Measurements from ENCODE around the gene TNFSF10. TPM values are rescaled to one million over a fixed set of nuclear protein-coding genes. Genes with fewer than 3 reads are reported as not detected.
"Not testable (repeated sequence)": the region's sequence is repeated elsewhere in the genome, so short reads cannot be mapped to it uniquely, and the experiment has no call there.

TNFSF10 gene
- total RNA-seq, 6 experiments from 2014 or later = 0.17 to 0.31 (median 0.28) TPM; not detected in 3

DNA sequence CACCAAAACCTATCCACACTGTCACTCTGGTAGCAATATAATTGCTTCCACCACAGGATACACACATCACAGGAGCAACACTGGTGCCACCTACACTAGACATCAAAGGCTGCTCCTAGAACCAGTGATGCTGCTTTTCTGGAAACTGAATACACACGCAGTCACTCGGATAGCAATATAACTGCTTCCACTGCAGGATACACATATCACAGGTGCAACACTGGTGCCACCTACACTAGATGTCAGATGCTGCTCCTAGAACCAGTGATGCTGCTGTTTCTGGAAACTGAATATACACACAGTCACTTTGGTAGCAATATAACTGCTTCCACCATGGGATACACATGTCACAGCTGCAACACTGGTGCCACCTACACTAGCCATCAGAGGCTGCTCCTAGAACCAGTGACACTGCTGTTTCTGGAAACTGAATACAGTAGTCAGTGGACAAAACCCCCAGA, 6.9 kb upstream of the TNFSF10 start:
- H3K27me3 Mint-ChIP-seq (ENCODE audit: insufficient read depth) = peaks cover 4% of the 10 kb centered on the region

DNA sequence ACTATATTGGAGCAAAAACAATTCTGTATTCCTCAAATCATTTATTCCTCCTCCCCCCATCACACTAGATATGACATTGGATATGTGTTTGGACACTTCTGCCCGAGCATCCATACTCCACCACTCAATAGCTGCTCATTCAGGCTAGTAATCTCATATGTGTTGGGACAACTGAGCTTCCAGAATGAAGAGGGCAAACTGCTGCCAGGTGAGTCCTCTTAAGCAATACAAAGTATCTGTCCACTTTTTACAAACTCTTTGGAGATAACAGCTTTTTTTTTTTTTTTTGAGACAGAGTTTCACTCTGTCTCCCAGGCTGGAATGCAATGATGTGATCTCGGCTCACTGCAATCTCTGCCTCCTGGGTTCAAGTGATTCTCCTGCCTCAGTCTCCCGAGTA, 5.4 kb upstream of the TNFSF10 start:
- peaks cover 4% of the 10 kb centered on the region for H3K27me3 Mint-ChIP-seq (ENCODE audit: insufficient read depth)
- no peak overlapping the region for H3K27ac Mint-ChIP-seq
- TF ChIP-seq, protein P1, sequence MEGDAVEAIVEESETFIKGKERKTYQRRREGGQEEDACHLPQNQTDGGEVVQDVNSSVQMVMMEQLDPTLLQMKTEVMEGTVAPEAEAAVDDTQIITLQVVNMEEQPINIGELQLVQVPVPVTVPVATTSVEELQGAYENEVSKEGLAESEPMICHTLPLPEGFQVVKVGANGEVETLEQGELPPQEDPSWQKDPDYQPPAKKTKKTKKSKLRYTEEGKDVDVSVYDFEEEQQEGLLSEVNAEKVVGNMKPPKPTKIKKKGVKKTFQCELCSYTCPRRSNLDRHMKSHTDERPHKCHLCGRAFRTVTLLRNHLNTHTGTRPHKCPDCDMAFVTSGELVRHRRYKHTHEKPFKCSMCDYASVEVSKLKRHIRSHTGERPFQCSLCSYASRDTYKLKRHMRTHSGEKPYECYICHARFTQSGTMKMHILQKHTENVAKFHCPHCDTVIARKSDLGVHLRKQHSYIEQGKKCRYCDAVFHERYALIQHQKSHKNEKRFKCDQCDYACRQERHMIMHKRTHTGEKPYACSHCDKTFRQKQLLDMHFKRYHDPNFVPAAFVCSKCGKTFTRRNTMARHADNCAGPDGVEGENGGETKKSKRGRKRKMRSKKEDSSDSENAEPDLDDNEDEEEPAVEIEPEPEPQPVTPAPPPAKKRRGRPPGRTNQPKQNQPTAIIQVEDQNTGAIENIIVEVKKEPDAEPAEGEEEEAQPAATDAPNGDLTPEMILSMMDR (IDR thresholded peaks at IDR 0.05) = no peak
- H3K36me3 Mint-ChIP-seq (ENCODE audit: low read depth) = no peaks in the 10 kb centered on the region
- H3K4me1 Mint-ChIP-seq (ENCODE audit: low read depth) = peaks cover 22% of the 10 kb centered on the region
- H3K9me3 Mint-ChIP-seq = no peaks in the 10 kb centered on the region
- DNase-seq = no peak
- no peak overlapping the region for H3K4me3 Mint-ChIP-seq

More for the DNA sequence above, 6.9 kb upstream of the TNFSF10 start:
- Mint-ChIP-seq H3K27ac (no peak overlapping the region), H3K9me3 (no peaks in the 10 kb centered on the region), H3K36me3 (ENCODE audit: low read depth) (no peaks in the 10 kb centered on the region), H3K4me3 (no peak overlapping the region), H3K4me1 (ENCODE audit: low read depth) (peaks cover 7% of the 10 kb centered on the region)
- DNase-seq = no peak
- TF ChIP-seq, protein P1 (IDR thresholded peaks at IDR 0.05) = no peak

DNA sequence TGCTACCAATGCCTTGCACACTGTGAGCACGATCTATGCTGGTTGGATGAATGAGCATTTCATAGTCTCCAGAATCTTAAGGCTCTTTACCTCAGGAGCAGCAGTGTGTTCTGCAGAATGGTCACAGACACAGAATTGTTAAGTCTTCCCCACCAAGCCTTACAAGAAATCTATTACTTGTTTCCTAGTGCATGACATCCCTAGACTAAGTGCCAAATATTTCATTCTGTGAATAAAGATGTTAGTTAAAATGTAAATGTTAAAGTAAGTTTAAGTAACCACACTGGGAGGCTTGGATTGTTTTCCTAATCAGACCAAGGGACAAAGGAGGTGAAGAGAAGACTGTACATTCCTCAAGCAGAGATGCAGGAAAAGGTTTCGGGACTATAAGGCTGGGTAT, 4.1 kb upstream of the TNFSF10 start:
- no peaks in the 10 kb centered on the region for H3K9me3 Mint-ChIP-seq
- DNase-seq = no peak
- TF ChIP-seq, protein P1 (IDR thresholded peaks at IDR 0.05) = no peak
- no peaks in the 10 kb centered on the region for H3K36me3 Mint-ChIP-seq (ENCODE audit: low read depth)
- no peak overlapping the region for H3K27ac Mint-ChIP-seq
- H3K4me3 Mint-ChIP-seq = no peak overlapping the region
- H3K27me3 Mint-ChIP-seq (ENCODE audit: insufficient read depth) = peaks cover 4% of the 10 kb centered on the region
- peaks cover 31% of the 10 kb centered on the region for H3K4me1 Mint-ChIP-seq (ENCODE audit: low read depth)

DNA sequence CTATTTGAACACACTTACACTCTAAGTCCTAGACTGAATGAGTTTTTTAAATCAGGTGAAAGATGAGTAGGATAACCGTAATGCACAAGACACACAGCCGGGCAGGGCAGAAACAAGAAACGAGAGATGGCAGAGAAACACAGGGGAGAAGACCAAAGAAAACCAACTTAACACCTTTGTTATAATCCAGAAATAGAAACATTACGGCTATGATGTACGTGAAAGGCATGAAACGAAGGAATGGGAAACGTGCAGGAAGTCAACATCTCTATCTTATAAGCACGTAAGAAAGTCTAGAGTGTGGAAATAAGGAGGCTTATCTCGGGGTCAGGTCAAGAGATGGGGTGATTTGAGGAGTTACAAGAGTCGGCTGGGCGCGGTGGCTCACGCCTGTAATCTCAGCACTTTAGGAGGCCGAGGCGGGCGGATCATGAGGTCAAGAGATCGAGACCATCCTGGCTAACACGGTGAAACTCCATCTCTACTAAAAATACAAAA, 1.9 kb upstream of the TNFSF10 start:
- no peak for DNase-seq
- H3K36me3 Mint-ChIP-seq (ENCODE audit: low read depth) = no peaks in the 10 kb centered on the region

DNA sequence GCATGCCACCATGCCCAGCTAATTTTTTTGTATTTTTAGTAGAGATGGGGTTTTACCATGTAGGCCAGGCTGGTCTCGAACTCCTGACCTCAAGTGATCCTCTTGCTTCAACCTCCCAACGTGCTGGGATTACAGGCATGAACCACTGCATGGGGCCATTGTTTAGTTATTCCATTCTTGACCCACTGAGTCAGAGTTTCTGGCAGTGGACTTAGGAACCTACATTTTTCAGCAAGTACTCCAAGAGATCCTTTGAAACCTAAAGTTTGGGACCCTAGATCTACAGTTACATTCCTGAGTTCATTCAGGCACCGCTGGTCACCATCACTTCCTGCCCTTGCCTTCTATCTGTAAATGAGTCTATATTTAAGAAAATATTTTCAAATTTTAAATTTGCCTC, 1.4 kb upstream of the TNFSF10 start:
- peak; percentile 39 for DNase-seq
- Mint-ChIP-seq H3K9me3 (no peaks in the 10 kb centered on the region), H3K27ac (peak overlapping the region; percentile 46; the same call in 1 of the 2 replicates)

More for the DNA sequence above, 1.9 kb upstream of the TNFSF10 start:
- Mint-ChIP-seq H3K4me3 (no peak overlapping the region), H3K9me3 (no peaks in the 10 kb centered on the region), H3K27me3 (ENCODE audit: insufficient read depth) (peaks cover 4% of the 10 kb centered on the region), H3K4me1 (ENCODE audit: low read depth) (peaks cover 40% of the 10 kb centered on the region), H3K27ac (no peak overlapping the region)
- TF ChIP-seq, protein P1 (IDR thresholded peaks at IDR 0.05) = no peak

DNA sequence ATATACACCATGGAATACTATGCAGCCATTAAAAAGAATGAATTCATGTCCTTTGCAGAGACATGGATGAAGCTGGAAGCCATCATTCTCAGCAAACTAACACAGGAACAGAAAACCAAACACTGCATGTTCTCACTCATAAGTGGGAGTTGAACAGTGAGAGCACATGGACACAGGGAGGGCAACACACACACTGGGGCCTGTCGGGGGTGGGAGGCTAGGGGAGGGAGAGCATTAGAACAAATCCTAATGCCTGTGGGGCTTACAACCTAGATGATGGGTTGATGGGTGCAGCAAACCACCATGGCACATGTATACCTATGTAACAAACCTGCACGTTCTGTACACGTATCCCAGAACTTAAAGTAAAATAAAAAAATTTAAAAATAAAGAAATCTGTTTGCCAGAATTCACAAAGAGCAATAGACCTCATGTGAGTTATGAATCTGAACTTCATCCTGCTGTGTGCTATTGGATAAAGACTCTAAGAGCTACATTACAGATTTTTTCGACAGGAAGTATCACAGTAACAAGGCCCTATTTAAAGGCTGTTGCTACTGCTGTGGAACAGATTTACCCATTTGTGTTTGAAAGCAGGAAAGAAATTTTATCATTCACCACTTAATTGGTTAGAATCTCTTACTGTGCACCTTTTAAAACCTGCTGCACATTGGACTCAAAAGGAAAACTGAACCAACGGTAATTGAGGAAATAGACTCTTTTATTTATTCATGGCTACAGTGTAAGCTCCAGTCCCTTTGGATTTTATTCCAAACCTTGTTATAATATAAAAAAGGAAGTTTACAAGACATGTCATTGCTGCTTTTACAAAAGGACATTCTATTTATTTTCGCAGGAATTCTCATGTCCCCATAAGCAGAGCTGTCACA, 1.1 kb downstream of the TNFSF10 start:
- H3K27me3 Mint-ChIP-seq (ENCODE audit: insufficient read depth); H3K36me3 Mint-ChIP-seq (ENCODE audit: low read depth); H3K4me3 Mint-ChIP-seq: not testable (repeated sequence)

More for the DNA sequence above, 1.4 kb upstream of the TNFSF10 start:
- Mint-ChIP-seq H3K4me1 (ENCODE audit: low read depth) (peaks cover 45% of the 10 kb centered on the region), H3K4me3 (no peak overlapping the region), H3K27me3 (ENCODE audit: insufficient read depth) (peaks cover 4% of the 10 kb centered on the region), H3K36me3 (ENCODE audit: low read depth) (no peaks in the 10 kb centered on the region)
- TF ChIP-seq, protein P1 (IDR thresholded peaks at IDR 0.05) = no peak

More for the DNA sequence above, 1.1 kb downstream of the TNFSF10 start:
- DNase-seq, H3K27ac Mint-ChIP-seq, H3K9me3 Mint-ChIP-seq: not testable (repeated sequence)
- peaks cover 49% of the 10 kb centered on the region for H3K4me1 Mint-ChIP-seq (ENCODE audit: low read depth)

Measured in HFFc6 (cell line).